DMS53 (cell line): ENCODE measurements around the gene SS18L1.

ENCODE experiments used
- DNase-seq: peaks from one replicate; lab custom pipeline; 2025; lab: John Stamatoyannopoulos, UW

Gene SS18L1

DNA sequence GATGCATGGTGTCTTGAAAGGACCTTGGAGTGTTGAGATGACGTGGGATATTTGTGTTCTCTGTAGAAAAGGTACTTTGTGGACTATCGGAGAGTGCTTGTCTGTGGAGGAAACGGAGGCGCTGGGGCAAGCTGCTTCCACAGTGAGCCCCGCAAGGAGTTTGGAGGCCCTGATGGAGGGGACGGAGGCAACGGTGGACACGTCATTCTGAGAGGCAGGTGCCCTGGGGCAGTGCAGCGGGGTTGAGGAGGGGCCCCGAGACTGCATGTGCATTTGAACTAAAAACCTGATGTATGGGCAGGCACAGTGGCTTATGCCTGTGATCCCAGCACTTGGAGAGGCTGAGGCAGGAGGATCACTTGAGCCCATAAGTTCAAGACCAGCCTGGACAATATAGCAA is 52.2 kb downstream of the SS18L1 start:
- DNase-seq: no peak

DNA sequence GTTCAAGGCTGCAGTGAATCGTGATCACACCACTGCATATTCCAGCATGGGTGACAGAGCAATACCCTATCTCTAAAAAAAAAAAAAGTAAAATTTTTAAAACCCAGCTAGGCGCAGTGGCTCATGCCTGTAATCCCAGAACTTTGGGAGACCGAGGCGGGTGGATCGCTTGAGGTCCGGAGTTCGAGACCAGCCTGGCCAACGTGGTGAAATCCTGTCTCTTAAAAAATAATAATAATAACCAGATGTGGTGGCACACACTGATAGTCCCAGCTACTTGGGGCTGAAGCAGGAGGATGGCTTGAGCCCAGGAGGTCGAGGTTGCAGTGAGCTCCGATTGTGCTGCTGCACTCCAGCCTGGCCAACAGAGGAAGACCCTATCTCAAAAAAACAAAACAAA is 52.7 kb downstream of the SS18L1 start:
- DNase-seq: no peak

DNA sequence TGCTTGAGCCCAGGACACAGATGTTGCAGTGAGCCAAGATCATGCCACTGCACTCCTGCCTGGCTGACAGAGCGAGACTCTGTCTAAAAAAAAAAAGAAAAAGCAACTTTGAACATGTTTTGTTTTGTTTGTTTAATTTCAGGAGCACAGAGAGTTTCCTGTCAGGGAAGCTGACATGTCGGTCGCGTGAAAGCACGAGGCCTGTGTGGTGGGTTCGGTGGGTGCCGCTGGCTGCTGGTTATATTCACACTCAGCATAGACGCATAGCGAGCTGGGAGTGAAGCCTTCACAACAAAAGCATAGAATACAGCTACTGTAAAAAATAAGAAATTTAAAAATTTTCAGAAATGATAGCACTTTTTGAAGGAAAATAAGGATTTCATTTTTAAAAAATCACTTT is 53.7 kb downstream of the SS18L1 start:
- no peak for DNase-seq

DNA sequence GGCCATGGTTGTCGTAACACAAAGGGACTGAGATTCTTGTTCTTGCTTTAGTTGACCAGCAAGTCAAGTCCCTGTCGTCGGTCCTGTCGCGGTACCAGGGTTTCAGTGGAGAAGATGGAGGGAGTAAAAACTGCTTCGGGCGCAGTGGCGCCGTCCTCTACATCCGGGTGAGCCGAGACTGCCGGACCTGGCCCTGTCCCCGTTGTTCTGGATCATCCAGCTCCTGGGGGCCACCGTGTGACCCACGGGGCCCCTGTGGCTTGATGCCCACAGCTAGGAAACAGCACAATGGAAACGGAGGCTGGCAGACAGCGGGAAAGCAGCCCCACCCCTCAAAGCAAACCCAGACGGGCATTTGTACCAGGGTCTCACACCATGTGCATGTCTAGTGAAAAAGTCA is 54.2 kb downstream of the SS18L1 start:
- no peak for DNase-seq

DNA sequence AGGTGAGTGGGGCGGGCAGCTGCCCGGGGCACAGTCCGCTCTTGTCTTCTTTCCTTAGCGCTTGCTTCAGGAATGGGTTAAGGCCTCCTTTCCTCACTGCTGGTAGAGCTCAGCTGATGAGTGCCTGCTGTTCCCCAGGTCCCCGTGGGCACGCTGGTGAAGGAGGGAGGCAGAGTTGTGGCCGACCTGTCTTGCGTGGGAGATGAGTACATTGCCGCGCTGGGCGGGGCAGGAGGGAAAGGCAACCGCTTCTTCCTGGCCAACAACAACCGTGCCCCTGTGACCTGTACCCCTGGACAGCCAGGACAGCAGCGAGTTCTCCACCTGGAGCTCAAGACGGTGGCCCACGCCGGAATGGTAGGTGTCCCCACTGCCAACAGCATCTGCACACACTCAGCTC is 54.9 kb downstream of the SS18L1 start:
- DNase-seq: no peak

DNA sequence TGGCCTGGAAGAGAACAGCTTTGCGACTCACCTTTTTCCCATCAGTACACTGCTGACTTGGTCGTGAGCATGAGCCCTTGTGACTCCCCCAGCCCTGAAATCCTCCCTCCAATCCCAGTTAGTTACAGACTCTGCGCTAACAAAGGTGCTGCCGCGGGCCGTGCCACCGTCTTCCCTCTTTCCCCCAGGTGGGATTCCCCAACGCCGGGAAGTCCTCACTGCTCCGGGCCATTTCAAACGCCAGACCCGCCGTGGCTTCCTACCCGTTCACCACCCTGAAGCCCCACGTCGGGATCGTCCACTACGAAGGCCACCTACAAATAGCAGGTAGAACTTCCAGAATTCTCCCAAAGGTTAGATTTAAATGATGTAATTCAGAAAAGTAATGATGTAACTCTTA is 55.4 kb downstream of the SS18L1 start:
- DNase-seq: no peak

DNA sequence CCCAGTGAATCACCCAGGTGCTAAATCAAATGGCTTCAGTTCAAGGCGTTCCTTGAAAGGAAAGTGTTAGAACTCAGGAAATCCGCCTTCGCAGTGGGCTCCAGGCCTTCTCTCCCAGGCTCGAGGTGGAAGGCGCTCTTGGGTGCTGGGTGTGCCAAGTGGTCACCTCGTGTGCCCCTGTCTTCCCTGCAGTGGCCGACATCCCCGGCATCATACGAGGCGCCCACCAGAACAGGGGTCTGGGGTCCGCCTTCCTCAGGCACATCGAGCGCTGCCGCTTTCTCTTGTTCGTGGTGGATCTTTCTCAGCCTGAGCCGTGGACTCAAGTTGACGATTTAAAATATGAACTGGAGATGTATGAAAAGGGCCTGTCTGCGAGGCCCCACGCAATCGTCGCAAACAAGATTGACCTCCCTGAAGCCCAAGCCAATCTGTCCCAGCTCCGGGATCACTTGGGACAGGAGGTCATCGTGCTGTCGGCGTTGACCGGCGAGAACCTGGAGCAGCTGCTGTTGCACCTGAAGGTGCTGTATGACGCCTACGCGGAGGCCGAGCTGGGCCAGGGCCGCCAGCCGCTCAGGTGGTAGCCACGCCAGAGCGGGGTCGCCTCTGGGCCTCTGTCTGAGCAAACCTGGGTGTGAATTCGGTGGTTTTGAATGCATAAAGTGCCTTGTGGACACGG is 57.1 kb downstream of the SS18L1 start:
- no peak for DNase-seq

DNA sequence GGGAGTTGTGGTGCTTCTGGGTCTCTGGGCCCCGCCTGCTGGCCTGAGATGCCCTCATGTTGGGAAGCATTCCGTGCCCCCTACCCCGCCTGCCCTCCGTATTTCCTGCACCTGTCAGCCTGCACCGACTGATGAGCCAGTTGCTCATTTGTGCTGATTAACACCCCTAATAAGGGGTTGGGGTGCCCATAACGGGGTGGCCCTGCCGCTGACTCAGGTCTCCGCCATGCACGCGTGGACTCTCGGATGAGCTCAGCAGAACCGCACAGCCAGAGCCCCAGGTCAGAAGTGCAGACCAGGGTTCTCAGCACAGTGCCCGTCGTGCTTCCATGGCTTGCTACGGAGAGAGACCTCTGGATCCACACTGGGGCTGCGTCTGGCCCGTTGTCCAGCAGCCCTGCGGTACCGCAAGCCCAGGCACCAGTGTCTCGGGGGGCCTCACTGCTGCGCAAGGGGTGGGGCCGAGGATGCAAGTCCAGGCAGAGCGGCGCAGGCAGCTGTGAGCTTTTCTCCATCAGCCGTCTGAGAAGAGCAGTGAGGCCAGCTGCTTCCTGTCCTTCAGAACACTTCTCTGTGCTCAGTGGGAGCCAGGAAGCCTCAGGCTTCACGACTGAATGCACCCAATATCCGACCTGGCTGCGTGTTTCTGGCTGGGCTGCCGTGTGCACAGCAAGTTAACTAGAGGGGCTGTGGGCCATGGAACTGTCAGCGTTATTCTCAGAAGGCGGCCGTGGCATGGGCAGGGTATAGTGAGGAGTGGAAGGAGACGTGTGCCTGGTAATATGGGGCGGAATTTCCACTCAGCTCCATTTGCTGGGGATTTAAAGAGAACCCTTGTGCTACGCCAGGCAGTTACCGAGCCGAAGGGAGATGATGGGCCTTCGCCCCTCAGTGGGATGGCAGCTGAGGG is 57.9 kb downstream of the SS18L1 start:
- no peak for DNase-seq

DNA sequence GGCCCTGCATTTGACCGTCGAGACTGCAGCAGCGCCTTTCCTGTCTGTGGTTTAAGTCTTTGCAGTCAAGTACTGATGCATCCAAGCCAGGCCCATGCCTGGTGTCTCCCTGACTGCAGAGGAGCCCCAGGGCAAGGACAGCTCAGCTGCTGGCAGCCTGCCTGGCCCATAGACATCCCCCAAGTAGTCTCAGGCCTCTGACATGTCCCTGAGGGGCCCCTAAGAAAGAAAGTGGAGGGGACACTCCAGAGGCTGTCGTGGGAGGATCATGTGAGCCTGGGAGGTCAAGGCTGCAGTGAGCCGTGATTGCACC is 58.5 kb downstream of the SS18L1 start:
- no peak for DNase-seq

DNA sequence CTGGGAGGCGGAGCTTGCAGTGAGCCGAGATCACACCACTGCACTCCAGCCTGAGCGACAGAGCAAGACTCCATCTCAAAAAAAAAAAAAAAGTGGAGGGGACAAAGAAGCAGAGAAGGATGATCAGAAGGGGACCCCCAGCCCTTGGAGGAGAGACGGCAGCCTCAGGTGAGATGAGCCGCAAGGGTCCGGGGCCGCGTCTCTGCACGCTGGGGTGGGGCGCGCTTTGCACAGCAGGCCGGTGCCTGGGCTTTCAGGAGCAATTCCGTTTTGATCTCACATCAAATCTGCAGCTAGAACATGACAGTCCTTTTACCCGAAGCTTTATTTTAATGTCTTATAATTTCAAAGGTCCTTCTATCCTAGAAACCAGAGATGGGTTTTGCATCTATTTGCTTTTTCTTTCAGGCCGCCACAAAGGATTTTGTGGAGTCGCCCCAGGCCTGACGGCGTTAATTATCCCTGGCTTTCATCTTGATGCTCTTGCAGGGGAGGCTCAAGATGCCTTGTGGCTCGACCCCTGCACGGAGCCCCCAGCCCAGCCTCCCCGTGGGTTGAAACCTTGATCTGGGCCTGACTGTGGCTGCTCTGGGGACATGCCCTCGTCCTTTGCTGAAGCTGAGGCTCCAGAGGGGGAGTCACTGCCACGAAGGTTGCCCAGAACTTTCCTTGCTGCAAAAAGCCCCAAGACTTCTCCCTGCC is 59.3 kb downstream of the SS18L1 start:
- no peak for DNase-seq

DNA sequence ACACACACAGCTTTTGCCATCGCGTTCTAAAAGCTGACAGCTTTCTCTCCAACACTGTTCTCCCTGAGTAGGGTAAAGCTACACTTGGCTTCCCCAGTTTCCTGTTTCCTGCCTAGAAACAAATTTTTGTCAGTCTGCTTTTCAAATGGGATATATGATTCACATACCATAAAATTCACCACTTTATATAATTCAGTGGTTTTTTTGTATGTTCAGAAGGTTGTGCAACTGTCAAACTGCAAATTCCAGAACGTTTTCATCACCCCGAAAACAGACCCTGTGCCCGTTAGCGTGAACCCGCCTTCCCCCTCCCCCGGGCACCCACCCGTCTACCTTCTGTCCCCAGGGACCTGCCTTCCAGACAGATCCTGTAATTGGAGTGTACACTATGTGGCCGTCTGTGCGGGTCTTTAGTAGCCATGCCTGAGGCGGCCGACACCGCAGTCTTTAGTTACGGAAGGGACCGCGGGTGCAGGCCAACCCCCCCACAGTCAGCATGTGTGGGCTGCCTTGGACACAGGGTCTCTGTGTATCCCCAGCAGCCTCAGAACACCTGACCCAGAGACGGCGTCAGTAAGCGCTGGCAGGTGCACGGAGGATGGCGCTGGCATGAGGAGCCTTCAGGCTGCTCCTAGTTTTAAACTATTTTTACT is 59.9 kb downstream of the SS18L1 start:
- no peak for DNase-seq

DNA sequence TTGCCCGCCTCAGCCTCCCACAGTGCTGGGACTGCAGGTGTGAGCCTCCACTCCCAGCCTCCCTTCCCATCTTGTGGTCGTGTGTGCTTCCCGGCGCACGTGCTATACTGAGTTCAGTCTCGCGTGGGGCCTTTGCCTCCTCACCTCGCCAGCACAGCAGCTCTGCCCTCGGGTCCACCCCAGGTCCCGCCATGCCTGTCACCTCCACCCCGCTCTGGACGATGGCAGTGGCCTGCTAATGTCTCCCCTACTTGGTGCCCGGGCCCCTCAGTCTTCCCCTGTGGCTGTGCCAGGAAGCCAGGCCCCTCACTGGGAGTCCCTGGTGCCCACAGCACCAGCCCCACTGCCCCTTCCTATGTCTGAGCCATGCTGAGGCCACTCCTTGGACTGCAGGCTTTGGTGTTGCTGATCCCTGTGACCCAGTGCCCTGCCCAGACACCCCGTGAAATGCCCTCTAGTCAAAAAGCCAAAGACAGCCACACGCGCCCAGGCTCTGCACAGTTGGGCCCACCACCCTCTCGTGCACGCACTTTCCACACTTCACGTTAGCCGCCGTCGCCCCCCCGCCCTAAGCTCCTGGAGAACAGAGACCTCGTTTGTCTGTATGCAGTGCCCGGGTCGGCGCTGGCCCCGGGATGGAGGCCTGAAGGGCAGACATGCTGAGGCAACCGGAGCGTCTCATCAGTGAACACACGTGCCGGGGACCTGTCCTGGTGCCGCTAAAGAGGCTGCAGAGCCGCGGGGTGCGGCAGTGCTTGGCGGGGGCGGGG is 62.2 kb downstream of the SS18L1 start:
- DNase-seq: no peak

DNA sequence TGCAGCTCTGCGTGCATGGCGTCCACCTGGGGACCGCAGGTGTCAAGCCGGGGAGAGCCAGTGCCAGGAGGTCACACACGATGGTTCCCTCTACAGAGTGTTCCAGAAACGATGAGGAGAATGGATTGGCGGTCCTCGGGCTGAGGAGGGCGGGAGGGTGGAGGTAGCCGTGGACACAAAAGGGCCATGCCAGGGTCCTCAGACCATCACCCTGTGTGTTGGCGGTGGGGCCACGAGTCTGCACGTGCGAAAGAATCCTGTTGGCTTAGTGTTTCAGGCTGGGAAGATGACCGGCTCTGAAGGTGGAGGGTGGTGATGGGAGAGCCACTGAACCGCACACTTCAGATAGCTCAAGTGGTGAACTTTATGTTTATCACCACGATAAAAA is 62.8 kb downstream of the SS18L1 start:
- DNase-seq: no peak

DNA sequence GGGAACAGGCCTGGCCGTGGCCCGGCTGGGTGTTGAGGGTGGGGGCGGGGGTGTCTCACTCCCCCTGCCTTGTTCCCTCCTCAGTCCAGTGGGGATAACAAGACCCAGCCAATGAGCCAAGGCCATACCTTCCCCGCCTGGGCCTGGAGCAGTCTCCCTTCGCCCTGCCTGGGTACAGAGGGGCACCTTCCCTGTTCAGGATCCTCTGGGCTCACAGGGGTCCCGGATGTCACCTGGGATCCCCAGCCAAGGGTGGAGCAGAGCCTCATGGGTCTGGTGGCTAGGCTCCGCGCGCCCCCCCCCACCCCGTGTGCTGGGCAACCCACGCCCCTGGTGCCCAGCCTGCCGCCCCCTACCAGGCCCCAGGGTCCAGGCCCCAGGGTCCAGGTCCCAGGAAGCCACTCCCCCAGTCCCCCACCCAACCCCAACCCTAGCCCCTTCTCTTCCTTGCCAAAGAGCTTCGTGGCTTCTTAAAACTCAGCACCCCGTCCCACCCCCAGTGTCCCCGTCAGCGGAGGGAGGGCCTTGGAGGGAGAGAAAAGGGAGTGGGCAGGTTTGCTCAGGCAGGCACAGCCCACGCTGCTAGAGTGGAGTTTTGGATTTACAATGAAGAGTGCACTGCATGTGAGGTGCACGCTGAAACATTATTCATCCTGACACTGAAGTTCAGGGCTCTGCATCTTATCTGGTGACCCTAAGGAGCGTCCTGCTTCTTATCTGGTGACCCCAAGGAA is 64.7 kb downstream of the SS18L1 start:
- DNase-seq: no peak

DNA sequence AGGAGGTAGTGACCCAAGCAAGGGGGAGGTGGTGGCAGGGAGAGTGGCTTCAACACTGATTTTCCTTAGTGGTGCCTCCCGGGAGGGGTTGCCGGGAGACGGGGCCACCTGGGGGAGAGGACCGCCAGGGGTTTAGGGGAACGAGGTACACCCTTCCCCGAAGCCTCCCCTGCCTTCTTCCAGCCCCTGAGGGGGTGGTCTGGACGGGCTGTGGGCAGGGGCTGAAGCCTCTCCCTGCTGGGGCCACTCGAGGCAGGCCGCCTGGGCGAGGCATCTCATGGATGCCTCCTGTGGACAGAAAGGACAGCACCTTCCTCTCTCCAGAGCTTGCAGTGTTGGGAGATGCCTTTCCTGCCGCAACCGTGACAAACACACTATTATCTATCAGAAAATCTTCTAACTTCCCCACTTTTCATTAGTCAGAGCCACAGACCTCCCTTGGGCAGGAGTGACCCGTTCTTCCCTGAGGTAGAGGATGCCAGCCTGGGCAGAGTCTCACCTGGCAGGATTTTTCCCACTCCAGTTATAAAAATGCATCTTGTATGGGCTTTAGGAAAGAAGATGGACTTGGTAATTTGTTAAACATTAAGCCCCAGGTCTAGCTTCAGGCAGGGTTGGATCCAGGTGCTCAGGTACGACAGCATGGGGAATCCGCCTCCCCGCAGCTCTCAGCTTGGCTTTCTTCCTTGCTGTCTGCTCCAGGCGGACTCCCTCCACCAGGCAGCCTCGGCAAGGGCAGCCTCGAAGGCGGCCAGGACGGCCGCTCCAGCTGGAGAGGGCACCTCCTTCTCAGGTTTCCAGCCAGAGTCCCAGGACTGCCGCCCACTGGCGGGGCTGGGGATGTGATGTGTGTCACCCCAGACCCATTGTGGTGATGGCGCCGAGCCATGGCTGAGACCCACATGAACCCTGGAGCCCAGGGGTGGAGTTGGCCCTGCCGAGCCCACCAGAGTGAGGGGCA is 65.5 kb downstream of the SS18L1 start:
- DNase-seq: peak; percentile 76

DNA sequence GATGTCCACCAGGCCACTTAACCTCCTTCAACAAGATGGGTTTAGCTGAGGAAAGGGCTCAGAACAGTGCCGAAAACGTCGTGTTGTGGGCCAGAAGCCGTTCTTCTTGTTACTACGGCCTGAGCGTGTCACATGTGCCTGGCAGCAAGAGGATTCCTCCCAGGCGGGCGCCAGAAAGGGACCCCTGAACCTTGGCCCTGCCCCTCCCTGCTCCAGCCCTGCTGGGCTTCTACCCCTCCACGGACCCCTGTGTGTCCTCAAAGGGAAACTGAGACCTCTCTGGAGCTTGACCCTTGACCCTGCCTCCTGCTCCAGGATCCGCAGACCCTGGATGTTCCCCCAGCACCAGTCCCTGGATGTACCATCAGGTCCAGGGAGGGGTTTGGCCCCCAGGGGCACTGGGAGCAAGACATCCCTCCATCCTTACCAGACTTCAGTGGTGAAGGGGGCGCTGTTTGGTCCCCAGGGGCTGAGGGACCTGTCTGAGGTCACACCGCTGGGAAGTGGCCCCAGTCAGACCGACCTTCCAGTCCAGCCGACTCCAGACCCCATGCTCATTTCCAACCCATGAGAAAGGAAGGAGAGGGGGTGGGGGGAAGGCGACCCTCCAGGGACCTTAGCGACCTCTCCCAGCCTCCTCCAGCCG is 66.4 kb downstream of the SS18L1 start:
- no peak for DNase-seq

DNA sequence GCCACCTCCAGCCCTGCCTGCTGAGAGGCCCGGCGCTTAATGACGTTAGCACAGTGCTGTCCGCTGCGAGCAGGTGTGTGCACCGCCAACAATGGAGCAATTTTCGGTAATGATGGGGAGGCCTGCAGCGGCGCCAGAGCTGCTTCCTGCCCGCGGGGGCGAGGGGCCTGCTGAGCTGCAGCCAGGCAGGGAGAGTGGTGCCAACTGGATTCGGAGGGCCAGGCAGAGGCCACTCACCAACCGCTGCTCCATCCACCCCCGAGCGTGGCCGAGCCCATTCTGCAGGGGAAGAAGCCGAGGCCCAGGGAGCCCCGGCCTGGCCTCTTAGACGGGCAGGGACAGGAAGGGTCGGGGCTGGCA is 66.9 kb downstream of the SS18L1 start:
- peak; percentile 79 for DNase-seq

DNA sequence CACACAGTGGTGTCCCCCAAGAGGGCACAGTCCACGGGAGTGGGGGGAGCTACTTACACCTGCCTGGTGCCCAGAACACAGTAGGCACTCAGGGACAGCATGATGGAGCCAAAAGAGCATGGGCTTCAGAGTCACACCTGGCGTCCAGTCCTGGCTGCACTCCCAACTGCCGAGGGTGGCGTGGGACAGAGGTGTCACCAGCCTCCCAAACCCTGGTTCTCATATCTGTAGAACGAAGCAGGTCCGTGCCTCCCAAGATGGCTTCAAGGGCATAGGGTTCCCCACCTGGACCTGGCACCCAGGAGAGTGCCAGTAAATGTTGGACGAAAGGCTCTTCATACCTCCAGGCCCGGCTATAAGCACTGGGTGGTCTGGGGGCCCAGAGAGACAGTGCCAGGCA is 67.6 kb downstream of the SS18L1 start:
- no peak for DNase-seq

DNA sequence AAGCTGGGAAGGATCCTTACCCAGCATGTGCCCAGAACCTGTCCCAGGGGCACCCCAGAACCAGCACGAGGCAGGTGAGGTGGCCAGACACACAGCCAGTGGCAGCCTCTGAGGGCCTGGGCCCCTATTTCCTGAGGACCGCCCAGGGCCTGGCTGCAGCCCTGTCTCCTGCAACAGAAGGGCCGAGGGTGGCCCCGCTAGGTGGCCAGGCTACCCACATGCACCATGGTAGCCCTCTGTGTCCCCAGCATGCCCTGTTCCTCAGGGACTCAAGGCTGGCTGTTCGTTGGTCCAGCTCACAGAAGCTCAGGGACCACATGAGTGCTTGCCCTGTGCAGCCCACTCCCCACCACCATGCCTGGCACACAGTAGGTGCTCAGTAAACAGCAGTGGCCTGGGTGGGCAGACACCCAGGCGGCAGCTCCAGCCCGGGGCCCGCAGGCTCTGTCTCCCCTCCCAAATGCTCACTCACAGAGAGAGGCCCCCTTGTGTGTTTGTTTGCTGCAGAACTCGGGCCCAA is 68.3 kb downstream of the SS18L1 start:
- DNase-seq: no peak
